Measurements from ENCODE around the gene WDFY3.

GRCh38 chr4:84857296-84857695 lies 109.2 kb downstream of the WDFY3 start:
- TF ChIP-seq CTCF (conservative IDR thresholded peaks at IDR 0.05) (no peak), ZFX (IDR thresholded peaks at IDR 0.05) (no peak)

Data from C4-2B (cell line).